GM13977 (cell line): ENCODE results near the gene ARL15.

Experiments used
- DNase-seq: peaks from one replicate; pipeline ENCODE4 v3.0.0; 2012; ENCODE audit warnings: low spot score
- CTCF ChIP-seq: IDR thresholded peaks from 2 replicates; pipeline ENCODE4 v1.5.1; 2012; ENCODE audit warnings: mild to moderate bottlenecking, control low read depth; ENCODE audit not compliant: insufficient read depth; ENCODE audit errors: extremely low read depth, missing control alignments
- in situ Hi-C: fragments of 300-500 bp; cut with MboI; formaldehyde crosslinking; loops from one replicate; pipeline ENCODE4 v1.12.0; 2022; ENCODE audit warnings: low sequenced_read_pairs, low pct_unique_long_range_greater_than_20kb, mixed read lengths, inconsistent platforms; ENCODE audit not compliant: unreplicated experiment

Gene ARL15

GRCh38 chr5:54009357-54009756 lies 301.0 kb downstream of the ARL15 start:
- in situ Hi-C loops, result no loop called here
- no peak for DNase-seq
- no peak for TF ChIP-seq CTCF

GRCh38 chr5:54007827-54008777 lies 302.3 kb downstream of the ARL15 start:
- DNase-seq, result no peak
- no peak for TF ChIP-seq CTCF
- in situ Hi-C loops, result no loop called here

GRCh38 chr5:54004697-54005096 lies 305.7 kb downstream of the ARL15 start:
- no peak for DNase-seq
- in situ Hi-C loops, result no loop called here
- TF ChIP-seq CTCF, result no peak

GRCh38 chr5:54002779-54003178 lies 307.6 kb downstream of the ARL15 start:
- DNase-seq, result no peak
- in situ Hi-C loops, result no loop called here
- no peak for TF ChIP-seq CTCF

- no peak for TF ChIP-seq CTCF
- in situ Hi-C loops, result no loop called here
These were observed 308.2 kb downstream of the ARL15 start for GRCh38 chr5:54001976-54002775.

GRCh38 chr5:54000011-54000410 lies 310.4 kb downstream of the ARL15 start:
- in situ Hi-C loops, result no loop called here
- TF ChIP-seq CTCF, result no peak
- DNase-seq, result no peak

More at GRCh38 chr5:54001976-54002775, 308.2 kb downstream of the ARL15 start:
- no peak for DNase-seq
